ENCODE results near the gene CCDC9B. TPM values are rescaled to one million over a fixed set of nuclear protein-coding genes. Genes with fewer than 3 reads are reported as not detected.
A peak's percentile ranks its signal among the peaks of the same experiment; 100 is the strongest.

Gene CCDC9B
- total and polyA plus RNA-seq, 2 donors (not counting 1 experiment from before 2014, with no cell fraction given): 2.0 to 38.0 TPM

- no peak for TF ChIP-seq EZH2 (IDR thresholded peaks at IDR 0.05; ENCODE audit: low read length, missing control alignments)
- TF ChIP-seq, protein P1, sequence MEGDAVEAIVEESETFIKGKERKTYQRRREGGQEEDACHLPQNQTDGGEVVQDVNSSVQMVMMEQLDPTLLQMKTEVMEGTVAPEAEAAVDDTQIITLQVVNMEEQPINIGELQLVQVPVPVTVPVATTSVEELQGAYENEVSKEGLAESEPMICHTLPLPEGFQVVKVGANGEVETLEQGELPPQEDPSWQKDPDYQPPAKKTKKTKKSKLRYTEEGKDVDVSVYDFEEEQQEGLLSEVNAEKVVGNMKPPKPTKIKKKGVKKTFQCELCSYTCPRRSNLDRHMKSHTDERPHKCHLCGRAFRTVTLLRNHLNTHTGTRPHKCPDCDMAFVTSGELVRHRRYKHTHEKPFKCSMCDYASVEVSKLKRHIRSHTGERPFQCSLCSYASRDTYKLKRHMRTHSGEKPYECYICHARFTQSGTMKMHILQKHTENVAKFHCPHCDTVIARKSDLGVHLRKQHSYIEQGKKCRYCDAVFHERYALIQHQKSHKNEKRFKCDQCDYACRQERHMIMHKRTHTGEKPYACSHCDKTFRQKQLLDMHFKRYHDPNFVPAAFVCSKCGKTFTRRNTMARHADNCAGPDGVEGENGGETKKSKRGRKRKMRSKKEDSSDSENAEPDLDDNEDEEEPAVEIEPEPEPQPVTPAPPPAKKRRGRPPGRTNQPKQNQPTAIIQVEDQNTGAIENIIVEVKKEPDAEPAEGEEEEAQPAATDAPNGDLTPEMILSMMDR (conservative IDR thresholded peaks at IDR 0.05 in 1 of 2, IDR thresholded peaks at IDR 0.05 in 1 of 2; ENCODE audit: low read depth in 1 of 2, low read length in 2 of 2): no peak
- H3K27ac ChIP-seq (ENCODE audit: insufficient read depth, low read length): no peak overlapping the region
Observed at GRCh38 chr15:40369971-40370370, 29.2 kb upstream of the CCDC9B start.

DNA sequence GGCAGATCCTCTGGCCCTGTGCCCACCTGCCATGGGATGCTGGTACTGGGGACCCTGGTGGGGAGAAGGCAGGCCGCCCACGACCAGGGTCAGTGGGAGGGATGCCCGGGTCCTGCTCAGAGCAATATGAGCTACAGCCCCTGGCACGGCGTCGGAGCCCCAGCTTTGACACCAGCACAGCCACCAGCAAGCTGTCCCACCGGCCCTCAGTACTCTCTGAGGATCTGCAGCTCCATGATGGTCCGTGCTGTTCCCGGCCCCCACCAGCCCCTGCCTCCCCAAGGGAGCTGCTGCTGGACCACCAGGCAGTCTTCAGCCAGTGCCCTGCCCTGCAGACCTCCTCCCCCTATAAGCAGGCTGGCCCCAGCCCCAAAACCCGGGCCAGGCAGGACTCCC lies 28.7 kb upstream of the CCDC9B start:
- Histone ChIP-seq H4K20me1 (ENCODE audit: control insufficient read depth, extremely low read depth, insufficient read depth, low read length) (no peaks in the 10 kb centered on the region), H3K9me3 (ENCODE audit: control insufficient read depth, insufficient read depth, low read depth, low read length) (no peaks in the 10 kb centered on the region), H3K9ac (ENCODE audit: insufficient read depth, low read length) (no peak overlapping the region), H2AFZ (ENCODE audit: low read length) (no peak overlapping the region), H3K27me3 (ENCODE audit: control insufficient read depth, insufficient read depth, low read length) (peaks cover 3% of the 10 kb centered on the region), H3K4me1 (ENCODE audit: control insufficient read depth, extremely low read depth, insufficient read depth, low read length) (peaks cover 3% of the 10 kb centered on the region), H3K4me2 (ENCODE audit: extremely low read depth, insufficient read depth, low read length) (no peak overlapping the region), H3K79me2 (ENCODE audit: control insufficient read depth, insufficient read depth, low read length) (no peaks in the 10 kb centered on the region), H3K36me3 (ENCODE audit: control insufficient read depth, insufficient read depth, low read length) (no peaks in the 10 kb centered on the region), H3K27ac (ENCODE audit: insufficient read depth, low read length) (no peak overlapping the region), H3K4me3 (replicated peaks in 1 of 4; ENCODE audit: control extremely low read depth in 1 of 4, insufficient read depth in 1 of 4, low read depth in 3 of 4, low read length in 4 of 4) (no peak overlapping the region)
- no peak for TF ChIP-seq EZH2 (IDR thresholded peaks at IDR 0.05; ENCODE audit: low read length, missing control alignments)
- TF ChIP-seq, protein P1 (conservative IDR thresholded peaks at IDR 0.05 in 1 of 2, IDR thresholded peaks at IDR 0.05 in 1 of 2; ENCODE audit: low read depth in 1 of 2, low read length in 2 of 2): no peak
- DNase-seq (ENCODE audit: low read depth in 2 of 2): no peak

More at GRCh38 chr15:40369971-40370370, 29.2 kb upstream of the CCDC9B start:
- no peaks in the 10 kb centered on the region for H4K20me1 ChIP-seq (ENCODE audit: control insufficient read depth, extremely low read depth, insufficient read depth, low read length)
- no peaks in the 10 kb centered on the region for H3K36me3 ChIP-seq (ENCODE audit: control insufficient read depth, insufficient read depth, low read length)
- no peak overlapping the region for H3K9ac ChIP-seq (ENCODE audit: insufficient read depth, low read length)
- no peaks in the 10 kb centered on the region for H3K9me3 ChIP-seq (ENCODE audit: control insufficient read depth, insufficient read depth, low read depth, low read length)
- no peak for DNase-seq (ENCODE audit: low read depth in 2 of 2)
- peaks cover 3% of the 10 kb centered on the region for H3K4me1 ChIP-seq (ENCODE audit: control insufficient read depth, extremely low read depth, insufficient read depth, low read length)
- no peak overlapping the region for H3K4me2 ChIP-seq (ENCODE audit: extremely low read depth, insufficient read depth, low read length)
- no peak overlapping the region for H2AFZ ChIP-seq (ENCODE audit: low read length)
- no peak overlapping the region for H3K4me3 ChIP-seq (replicated peaks in 1 of 4; ENCODE audit: control extremely low read depth in 1 of 4, insufficient read depth in 1 of 4, low read depth in 3 of 4, low read length in 4 of 4)
- H3K79me2 ChIP-seq (ENCODE audit: control insufficient read depth, insufficient read depth, low read length): no peaks in the 10 kb centered on the region
- peaks cover 3% of the 10 kb centered on the region for H3K27me3 ChIP-seq (ENCODE audit: control insufficient read depth, insufficient read depth, low read length)

GRCh38 chr15:40368719-40369473 lies 28.2 kb upstream of the CCDC9B start:
- no peaks in the 10 kb centered on the region for H3K36me3 ChIP-seq (ENCODE audit: control insufficient read depth, insufficient read depth, low read length)
- peaks cover 3% of the 10 kb centered on the region for H3K27me3 ChIP-seq (ENCODE audit: control insufficient read depth, insufficient read depth, low read length)
- no peaks in the 10 kb centered on the region for H3K9me3 ChIP-seq (ENCODE audit: control insufficient read depth, insufficient read depth, low read depth, low read length)
- no peak overlapping the region for H2AFZ ChIP-seq (ENCODE audit: low read length)
- H3K79me2 ChIP-seq (ENCODE audit: control insufficient read depth, insufficient read depth, low read length): no peaks in the 10 kb centered on the region
- no peak overlapping the region for H3K4me3 ChIP-seq (replicated peaks in 1 of 4; ENCODE audit: control extremely low read depth in 1 of 4, insufficient read depth in 1 of 4, low read depth in 3 of 4, low read length in 4 of 4)
- H3K27ac ChIP-seq (ENCODE audit: insufficient read depth, low read length): no peak overlapping the region
- peaks cover 3% of the 10 kb centered on the region for H3K4me1 ChIP-seq (ENCODE audit: control insufficient read depth, extremely low read depth, insufficient read depth, low read length)
- TF ChIP-seq, protein P1 (conservative IDR thresholded peaks at IDR 0.05 in 1 of 2, IDR thresholded peaks at IDR 0.05 in 1 of 2; ENCODE audit: low read depth in 1 of 2, low read length in 2 of 2): no peak
- TF ChIP-seq EZH2 (IDR thresholded peaks at IDR 0.05; ENCODE audit: low read length, missing control alignments): no peak
- no peaks in the 10 kb centered on the region for H4K20me1 ChIP-seq (ENCODE audit: control insufficient read depth, extremely low read depth, insufficient read depth, low read length)
- DNase-seq (ENCODE audit: low read depth in 2 of 2): no peak
- H3K9ac ChIP-seq (ENCODE audit: insufficient read depth, low read length): peak overlapping the region; percentile 20
- peak overlapping the region; percentile 58 for H3K4me2 ChIP-seq (ENCODE audit: extremely low read depth, insufficient read depth, low read length)
